Heart left ventricle (tissue), 16 donors: ENCODE measurements around the gene RNU5D-1. TPM values are rescaled to one million over a fixed set of nuclear protein-coding genes. Genes with fewer than 3 reads are reported as not detected.

Experiments
- ATAC-seq, 4 donors: fragments of 200-7000 bp; cut with Tn5 transposase; one replicate each; pipeline ENCODE4 v1.9.1; 2020 to 2022; ENCODE audit warnings: moderate library complexity in 4 of 4, mild to moderate bottlenecking in 3 of 4, moderate number of reproducible peaks in 1 of 4
- DNase-seq, 5 donors: peaks; one replicate each; pipeline ENCODE4 v3.0.0-alpha.2; 2020
- H3K27ac ChIP-seq, 12 donors: fragments of 200-600 bp; sonication (generic) in 4 of 12; one replicate each; pipeline versions ENCODE4 v1.5.0 to v1.8.0; 2016 to 2022; ENCODE audit warnings: mild to moderate bottlenecking in 2 of 12
- H3K27me3 ChIP-seq, 9 donors: fragments of 200-600 bp; sonication (generic) in 2 of 9; one replicate each; pipeline versions ENCODE4 v1.5.1 to v1.8.0; 2016 to 2022; ENCODE audit warnings: mild to moderate bottlenecking in 3 of 9
- H3K36me3 ChIP-seq, 9 donors: fragments of 200-600 bp; sonication (generic) in 2 of 9; one replicate each; pipeline versions ENCODE4 v1.5.0 to v1.8.0; 2018 to 2022; ENCODE audit warnings: mild to moderate bottlenecking in 2 of 9
- H3K4me1 ChIP-seq, 12 donors: fragments of 200-600 bp; sonication (generic) in 4 of 12; one replicate each; pipeline versions ENCODE4 v1.5.0 to v1.8.0; 2016 to 2022; ENCODE audit warnings: mild to moderate bottlenecking in 3 of 12
- H3K4me3 ChIP-seq, 12 donors: fragments of 200-600 bp; sonication (generic) in 4 of 12; one replicate each; pipeline versions ENCODE4 v1.5.0 to v1.8.0; 2017 to 2022; ENCODE audit warnings: mild to moderate bottlenecking in 9 of 12, moderate library complexity in 4 of 12
- H3K9me3 ChIP-seq, 12 donors: fragments of 200-600 bp; sonication (generic) in 4 of 12; one replicate each; pipeline versions ENCODE4 v1.5.0 to v1.8.0; 2016 to 2022; ENCODE audit warnings: mild to moderate bottlenecking in 1 of 12
- POLR2A ChIP-seq, 2 donors: fragments of 450-650 bp; IDR thresholded peaks; one replicate each; pipeline ENCODE4 v1.6.1; 2017; ENCODE audit warnings: antibody characterized with exemption in 2 of 2, mild to moderate bottlenecking in 2 of 2, moderate library complexity in 2 of 2
- WGBS, 4 donors: extraction: QIAGEN DNeasy Blood & Tissue Kit in 2 of 4; methylation state at CpG; one replicate each; pipeline versions ENCODE4 v1.1.5 to v1.1.7; 2013 to 2018; 5-methylcytosine and 5-hydroxymethylcytosine counted together
- intact Hi-C, 10 donors: fragments of 100-400 bp; cut with DNase I; formaldehyde crosslinking; loops; one replicate each; pipeline versions ENCODE4 v1.11.1 to v1.14.2; 2022
- polyA plus RNA-seq, 2 donors: library from polyadenylated mRNA; stranded (reverse); fragments of 200-250 nt; gene quantifications; one replicate each; pipeline ENCODE4 v1.2.3, GENCODE V29; 2013
- total RNA-seq, 9 donors: library from RNA; depleted of rRNA in 2 of 9; stranded (reverse); fragments of >200 nt in 2 of 9; fragmentation: NEBNext Ultra II Directional in 3 of 9; extraction: Animal tissue kit (Norgen Biotek cat#: 25700) in 3 of 9; gene quantifications; one replicate each; pipeline versions ENCODE4 v1.1.0 to v1.2.4, GENCODE V29; 2016 to 2023
- TF ChIP-seq, protein P1 (sequence below), 12 donors: fragments of 200-600 bp; sonication (generic) in 4 of 12; IDR thresholded peaks; one replicate each; pipeline versions ENCODE4 v1.5.0 to v1.8.0; 2018 to 2022; ENCODE audit warnings: antibody characterized with exemption in 12 of 12, mild to moderate bottlenecking in 5 of 12
- donor health status: ischemic (EF 13 %, LVEDD 7.1; RV severe dilation, severe dysfunction).
- donor health status: healthy with polysubstance abuse.
- donor health status: DM: no; HTN: yes; CAD: no.
- donor health status: DM: no; HTN: no; CAD: no.
- donor health status: ischemic (EF 25% LVEDD 6.9; RV normal size, moderate dysfunction).
- donor health status: ischemic (EF 25% LVEDD 5.7; RV mildly dilated, moderate dysfunction).
- donor health status: healthy.
- donor health status: DM: yes; HTN: yes; CAD: no.
- donor health status: ischemic (EF 35%, LVEDD 5.7; RV mildly dilated, moderate dysfunction).
- donor health status: nonischemic (EF 11% LVEDD 7.7; RV severe dilation, severe dysfunction).
- donor health status: DM: yes; HTN: yes; CAD: no.
- donor health status: PGD.
- donor health status: ischemic (EF 29% LVEDD 5.4; RV normal size, mild dysfunction).
- donor health status: nonischemic (EF 23%, LVEDD 6.1; RV moderate dilation, normal function).

The RNU5D-1 gene
- total and polyA plus RNA-seq, 11 donors, result not detected

DNA sequence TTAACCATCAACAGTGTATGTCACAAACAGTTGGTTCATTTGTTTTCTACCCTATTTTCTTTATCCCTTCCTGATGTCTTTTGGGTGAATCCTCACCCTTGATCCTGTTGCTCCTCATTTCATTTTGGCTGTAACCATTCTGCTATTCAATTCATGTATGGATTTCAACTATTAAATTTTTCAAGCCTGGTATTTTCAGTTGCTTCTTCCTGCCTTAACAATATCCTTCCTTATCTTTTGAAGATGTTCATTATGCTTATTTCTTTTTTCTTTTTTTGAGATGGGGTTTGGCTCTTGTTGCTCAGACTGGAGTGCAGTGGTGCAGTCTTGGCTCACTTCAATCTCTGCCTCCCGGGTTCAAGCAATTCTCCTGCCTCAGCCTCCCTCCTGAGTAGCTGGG is 2.8 kb upstream of the RNU5D-1 start:
- Histone ChIP-seq H3K27ac (peak overlapping the region in 2 of 12 donors; percentile 22 to 54), H3K4me3 (no peak overlapping the region), H3K36me3 (no peaks in the 10 kb centered on the region), H3K9me3 (no peaks in the 10 kb centered on the region), H3K27me3 (no peaks in the 10 kb centered on the region), H3K4me1 (peaks cover 0 to 30% (median 9%) of the 10 kb centered on the region in 12 donors)
- ATAC-seq (no peak), DNase-seq (no peak)
- WGBS, 4 donors, result 75 to 87% (median 80%) methylated on average over 1 of the region's 1 CpG
- intact Hi-C loops, result loop anchor here in 6 of 10 donors (2.0 to 10.0 kb wide), 9 partner anchors 41 to 771 kb away; partner anchors contain the start of genes HECTD3 (in 2 of the 6), RPS8 (in 2 of the 6), UROD (in 2 of the 6) and ARMH1 (in 1 of the 6)
- no peak for TF ChIP-seq POLR2A (IDR thresholded peaks at IDR 0.05)
- TF ChIP-seq, protein P1, sequence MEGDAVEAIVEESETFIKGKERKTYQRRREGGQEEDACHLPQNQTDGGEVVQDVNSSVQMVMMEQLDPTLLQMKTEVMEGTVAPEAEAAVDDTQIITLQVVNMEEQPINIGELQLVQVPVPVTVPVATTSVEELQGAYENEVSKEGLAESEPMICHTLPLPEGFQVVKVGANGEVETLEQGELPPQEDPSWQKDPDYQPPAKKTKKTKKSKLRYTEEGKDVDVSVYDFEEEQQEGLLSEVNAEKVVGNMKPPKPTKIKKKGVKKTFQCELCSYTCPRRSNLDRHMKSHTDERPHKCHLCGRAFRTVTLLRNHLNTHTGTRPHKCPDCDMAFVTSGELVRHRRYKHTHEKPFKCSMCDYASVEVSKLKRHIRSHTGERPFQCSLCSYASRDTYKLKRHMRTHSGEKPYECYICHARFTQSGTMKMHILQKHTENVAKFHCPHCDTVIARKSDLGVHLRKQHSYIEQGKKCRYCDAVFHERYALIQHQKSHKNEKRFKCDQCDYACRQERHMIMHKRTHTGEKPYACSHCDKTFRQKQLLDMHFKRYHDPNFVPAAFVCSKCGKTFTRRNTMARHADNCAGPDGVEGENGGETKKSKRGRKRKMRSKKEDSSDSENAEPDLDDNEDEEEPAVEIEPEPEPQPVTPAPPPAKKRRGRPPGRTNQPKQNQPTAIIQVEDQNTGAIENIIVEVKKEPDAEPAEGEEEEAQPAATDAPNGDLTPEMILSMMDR (IDR thresholded peaks at IDR 0.05), result no peak

GRCh38 chr1:44733365-44733764 is 2.4 kb upstream of the RNU5D-1 start:
- H3K9me3 ChIP-seq, result no peaks in the 10 kb centered on the region
- H3K4me3 ChIP-seq, result no peak overlapping the region
- no peak for ATAC-seq
- TF ChIP-seq, protein P1 (IDR thresholded peaks at IDR 0.05), result no peak
- no peak for TF ChIP-seq POLR2A (IDR thresholded peaks at IDR 0.05)
- no peaks in the 10 kb centered on the region for H3K27me3 ChIP-seq
- 29 to 53% (median 31%) methylated on average over 1 of the region's 1 CpG for WGBS, 4 donors
- no peak for DNase-seq
- H3K4me1 ChIP-seq, result peaks cover 0 to 30% (median 9%) of the 10 kb centered on the region in 12 donors
- peak overlapping the region in 2 of 12 donors; percentile 22 to 54 for H3K27ac ChIP-seq
- intact Hi-C loops, result loop anchor here in 6 of 10 donors (2.0 to 10.0 kb wide), 9 partner anchors 41 to 771 kb away; partner anchors contain the start of genes HECTD3 (in 2 of the 6), RPS8 (in 2 of the 6), UROD (in 2 of the 6) and ARMH1 (in 1 of the 6)
- no peaks in the 10 kb centered on the region for H3K36me3 ChIP-seq

GRCh38 chr1:44724955-44725698 is 5.8 kb downstream of the RNU5D-1 start:
- intact Hi-C loops, result loop anchor here in 1 of 10 donors (5.0 kb wide), 1 partner anchor 287 kb away; the partner anchor contains the start of genes HECTD3 and UROD

More at GRCh38 chr1:44724955-44725698, 5.8 kb downstream of the RNU5D-1 start:
- no peaks in the 10 kb centered on the region for H3K9me3 ChIP-seq
- TF ChIP-seq POLR2A (IDR thresholded peaks at IDR 0.05), result no peak
- TF ChIP-seq, protein P1 (IDR thresholded peaks at IDR 0.05), result no peak
- H3K4me3 ChIP-seq, result no peak overlapping the region
- no peaks in the 10 kb centered on the region for H3K36me3 ChIP-seq
- ATAC-seq, result no peak
- peaks cover 0 to 20% (median 0%) of the 10 kb centered on the region in 9 donors for H3K27me3 ChIP-seq
- no peak overlapping the region for H3K27ac ChIP-seq
- 82 to 87% (median 84%) methylated on average over 13 to 27 of the region's 27 CpGs for WGBS, 4 donors
- H3K4me1 ChIP-seq, result peaks cover 0 to 51% (median under 1%) of the 10 kb centered on the region in 12 donors
- DNase-seq, result no peak
